ENCODE results near the gene CLCN1.

DNA sequence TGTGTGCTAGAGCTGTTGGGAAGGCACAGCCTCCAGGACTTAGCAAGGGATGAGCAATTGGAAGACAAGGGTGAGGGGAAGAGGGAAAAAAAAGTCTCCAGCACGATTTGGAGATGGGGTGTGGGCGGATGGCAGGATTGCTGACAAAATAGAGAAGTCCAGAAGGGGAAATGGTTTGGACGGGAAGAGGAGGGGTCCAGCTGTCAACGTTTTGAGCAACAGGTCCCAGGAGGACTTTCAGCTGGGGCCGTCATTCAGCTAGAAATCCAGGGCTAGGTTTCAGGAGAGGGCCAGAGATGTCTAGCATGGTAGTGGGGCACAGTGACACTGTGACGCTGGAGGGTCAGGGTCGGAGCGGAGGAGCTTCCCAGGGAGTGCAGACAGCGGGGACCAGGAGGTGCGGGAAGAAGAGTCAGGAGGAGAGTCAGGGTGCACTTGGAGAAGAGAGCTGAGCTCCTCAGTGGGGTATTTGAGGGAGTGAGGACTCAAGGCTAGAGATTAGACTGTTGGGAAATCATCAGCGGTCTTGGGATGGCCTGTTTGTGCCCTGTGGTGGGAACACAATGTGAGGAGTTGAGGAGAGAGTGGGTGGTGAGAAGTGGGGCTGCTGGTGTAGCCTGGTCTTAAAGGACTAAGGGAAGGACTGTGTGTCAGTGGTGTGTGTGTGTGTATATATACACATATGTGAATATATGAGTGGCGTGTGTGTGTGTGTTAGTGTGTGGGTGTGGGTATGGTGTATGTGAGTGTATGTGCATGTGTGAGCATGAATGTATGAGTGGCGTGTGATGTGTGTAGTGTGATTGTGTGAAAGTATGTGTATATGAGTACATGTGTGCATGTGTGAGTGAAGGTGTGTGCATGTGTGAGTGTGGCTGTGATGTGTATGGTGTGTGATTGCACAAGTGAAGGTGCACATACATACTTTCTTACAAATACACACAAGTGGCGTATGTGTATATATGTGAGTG, 69.0 kb downstream of the CLCN1 start:
- TF ChIP-seq CTCF (conservative IDR thresholded peaks at IDR 0.05) (no peak), ZFX (IDR thresholded peaks at IDR 0.05) (no peak)

Measured in C4-2B (cell line).